ENCODE results near the gene SEZ6L. TPM values are rescaled to one million over a fixed set of nuclear protein-coding genes. Genes with fewer than 3 reads are reported as not detected.

SEZ6L gene
- total RNA-seq, 2 experiments from 2014 or later = not detected

GRCh38 chr22:26238596-26238995, 69.3 kb downstream of the SEZ6L start:
- Mint-ChIP-seq H3K4me1 (no peaks in the 10 kb centered on the region), H3K4me3 (no peak overlapping the region), H3K36me3 (no peaks in the 10 kb centered on the region), H3K9me3 (no peaks in the 10 kb centered on the region), H3K27ac (no peak overlapping the region), H3K27me3 (peaks cover 6% of the 10 kb centered on the region)
- no peak for ATAC-seq (ENCODE audit: low read depth)
- DNase-seq = no peak
- POLR2A ChIA-PET = no interaction called here

GRCh38 chr22:26239581-26239980, 70.3 kb downstream of the SEZ6L start:
- ATAC-seq (ENCODE audit: low read depth) = no peak
- Mint-ChIP-seq H3K27ac (no peak overlapping the region), H3K4me3 (no peak overlapping the region), H3K27me3 (peaks cover 11% of the 10 kb centered on the region), H3K36me3 (no peaks in the 10 kb centered on the region), H3K4me1 (no peaks in the 10 kb centered on the region), H3K9me3 (no peaks in the 10 kb centered on the region)
- DNase-seq = no peak
- POLR2A ChIA-PET = no interaction called here

GRCh38 chr22:26241361-26241760, 72.1 kb downstream of the SEZ6L start:
- Mint-ChIP-seq H3K9me3 (no peaks in the 10 kb centered on the region), H3K4me3 (no peak overlapping the region), H3K27ac (no peak overlapping the region), H3K27me3 (peaks cover 12% of the 10 kb centered on the region), H3K4me1 (no peaks in the 10 kb centered on the region), H3K36me3 (no peaks in the 10 kb centered on the region)
- no peak for ATAC-seq (ENCODE audit: low read depth)
- no peak for DNase-seq
- POLR2A ChIA-PET = no interaction called here

GRCh38 chr22:26245001-26245400, 75.7 kb downstream of the SEZ6L start:
- Mint-ChIP-seq H3K9me3 (no peaks in the 10 kb centered on the region), H3K27ac (no peak overlapping the region), H3K4me3 (no peak overlapping the region), H3K27me3 (peaks cover 12% of the 10 kb centered on the region), H3K36me3 (no peaks in the 10 kb centered on the region), H3K4me1 (no peaks in the 10 kb centered on the region)
- POLR2A ChIA-PET = no interaction called here
- ATAC-seq (ENCODE audit: low read depth) (no peak), DNase-seq (no peak)

- H3K4me3 Mint-ChIP-seq = no peak overlapping the region
- ATAC-seq (ENCODE audit: low read depth) = no peak
- no peak for DNase-seq
- no peaks in the 10 kb centered on the region for H3K9me3 Mint-ChIP-seq
- H3K27ac Mint-ChIP-seq = no peak overlapping the region
- peaks cover 16% of the 10 kb centered on the region for H3K27me3 Mint-ChIP-seq
- no peaks in the 10 kb centered on the region for H3K4me1 Mint-ChIP-seq
- POLR2A ChIA-PET = no interaction called here
- no peaks in the 10 kb centered on the region for H3K36me3 Mint-ChIP-seq
Measured at GRCh38 chr22:26246552-26246951, 77.3 kb downstream of the SEZ6L start.

GRCh38 chr22:26251869-26252268, 82.6 kb downstream of the SEZ6L start:
- no peaks in the 10 kb centered on the region for H3K36me3 Mint-ChIP-seq
- POLR2A ChIA-PET = no interaction called here
- DNase-seq (no peak), ATAC-seq (ENCODE audit: low read depth) (no peak)
- peaks cover 4% of the 10 kb centered on the region for H3K27me3 Mint-ChIP-seq
- H3K9me3 Mint-ChIP-seq = no peaks in the 10 kb centered on the region
- H3K27ac Mint-ChIP-seq = no peak overlapping the region
- H3K4me1 Mint-ChIP-seq = no peaks in the 10 kb centered on the region
- no peak overlapping the region for H3K4me3 Mint-ChIP-seq

GRCh38 chr22:26259510-26259909, 90.2 kb downstream of the SEZ6L start:
- DNase-seq = peak; percentile 40
- no peaks in the 10 kb centered on the region for H3K36me3 Mint-ChIP-seq

GRCh38 chr22:26264162-26264561, 94.9 kb downstream of the SEZ6L start:
- ATAC-seq (ENCODE audit: low read depth) = no peak
- DNase-seq = no peak
- POLR2A ChIA-PET = no interaction called here
- Mint-ChIP-seq H3K36me3 (no peaks in the 10 kb centered on the region), H3K27me3 (peaks cover 9% of the 10 kb centered on the region), H3K4me3 (no peak overlapping the region), H3K4me1 (peaks cover 2% of the 10 kb centered on the region), H3K27ac (no peak overlapping the region), H3K9me3 (no peaks in the 10 kb centered on the region)

More at GRCh38 chr22:26259510-26259909, 90.2 kb downstream of the SEZ6L start:
- ATAC-seq (ENCODE audit: low read depth) = no peak
- no peak overlapping the region for H3K27ac Mint-ChIP-seq
- no peaks in the 10 kb centered on the region for H3K9me3 Mint-ChIP-seq
- H3K27me3 Mint-ChIP-seq = peaks cover 13% of the 10 kb centered on the region
- POLR2A ChIA-PET = no interaction called here
- H3K4me3 Mint-ChIP-seq = no peak overlapping the region
- H3K4me1 Mint-ChIP-seq = no peaks in the 10 kb centered on the region

GRCh38 chr22:26265281-26265680, 96.0 kb downstream of the SEZ6L start:
- no peaks in the 10 kb centered on the region for H3K36me3 Mint-ChIP-seq
- H3K27ac Mint-ChIP-seq = no peak overlapping the region
- ATAC-seq (ENCODE audit: low read depth) (no peak), DNase-seq (no peak)
- POLR2A ChIA-PET = no interaction called here
- H3K4me1 Mint-ChIP-seq = peaks cover 2% of the 10 kb centered on the region
- no peaks in the 10 kb centered on the region for H3K9me3 Mint-ChIP-seq
- H3K27me3 Mint-ChIP-seq = peaks cover 10% of the 10 kb centered on the region
- no peak overlapping the region for H3K4me3 Mint-ChIP-seq

- no peaks in the 10 kb centered on the region for H3K36me3 Mint-ChIP-seq
Measured at GRCh38 chr22:26265909-26266308, 96.6 kb downstream of the SEZ6L start.

GRCh38 chr22:26267856-26268255, 98.6 kb downstream of the SEZ6L start:
- no peaks in the 10 kb centered on the region for H3K9me3 Mint-ChIP-seq
- no peak for ATAC-seq (ENCODE audit: low read depth)
- no peak overlapping the region for H3K4me3 Mint-ChIP-seq
- no peak overlapping the region for H3K27ac Mint-ChIP-seq
- peaks cover 10% of the 10 kb centered on the region for H3K27me3 Mint-ChIP-seq
- H3K4me1 Mint-ChIP-seq = peaks cover 2% of the 10 kb centered on the region
- DNase-seq = no peak
- POLR2A ChIA-PET = no interaction called here
- no peaks in the 10 kb centered on the region for H3K36me3 Mint-ChIP-seq

More at GRCh38 chr22:26265909-26266308, 96.6 kb downstream of the SEZ6L start:
- POLR2A ChIA-PET = no interaction called here
- Mint-ChIP-seq H3K27ac (no peak overlapping the region), H3K4me3 (no peak overlapping the region), H3K27me3 (peaks cover 11% of the 10 kb centered on the region), H3K9me3 (no peaks in the 10 kb centered on the region), H3K4me1 (peaks cover 2% of the 10 kb centered on the region)
- ATAC-seq (ENCODE audit: low read depth) = no peak
- DNase-seq = no peak

GRCh38 chr22:26269572-26269971, 100.3 kb downstream of the SEZ6L start:
- no peak for DNase-seq
- POLR2A ChIA-PET = no interaction called here
- Mint-ChIP-seq H3K27ac (no peak overlapping the region), H3K9me3 (no peaks in the 10 kb centered on the region), H3K27me3 (peaks cover 10% of the 10 kb centered on the region), H3K4me3 (no peak overlapping the region), H3K4me1 (peaks cover 2% of the 10 kb centered on the region), H3K36me3 (no peaks in the 10 kb centered on the region)
- ATAC-seq (ENCODE audit: low read depth) = no peak

- no peak overlapping the region for H3K27ac Mint-ChIP-seq
- ATAC-seq (ENCODE audit: low read depth) (no peak), DNase-seq (no peak)
- POLR2A ChIA-PET = no interaction called here
- H3K36me3 Mint-ChIP-seq = no peaks in the 10 kb centered on the region
- no peak overlapping the region for H3K4me3 Mint-ChIP-seq
- peaks cover 2% of the 10 kb centered on the region for H3K4me1 Mint-ChIP-seq
- H3K9me3 Mint-ChIP-seq = no peaks in the 10 kb centered on the region
- H3K27me3 Mint-ChIP-seq = peaks cover 10% of the 10 kb centered on the region
Measured at GRCh38 chr22:26271427-26271826, 102.2 kb downstream of the SEZ6L start.

- H3K4me1 Mint-ChIP-seq = no peaks in the 10 kb centered on the region
- no peaks in the 10 kb centered on the region for H3K9me3 Mint-ChIP-seq
- POLR2A ChIA-PET = no interaction called here
- DNase-seq (no peak), ATAC-seq (ENCODE audit: low read depth) (no peak)
- no peaks in the 10 kb centered on the region for H3K36me3 Mint-ChIP-seq
- no peak overlapping the region for H3K27ac Mint-ChIP-seq
- no peak overlapping the region for H3K4me3 Mint-ChIP-seq
- peaks cover 6% of the 10 kb centered on the region for H3K27me3 Mint-ChIP-seq
Measured at GRCh38 chr22:26273011-26273675, 103.9 kb downstream of the SEZ6L start.
